Measurements from ENCODE around the gene MTSS2. TPM values are rescaled to one million over a fixed set of nuclear protein-coding genes. Genes with fewer than 3 reads are reported as not detected.

The MTSS2 gene
- polyA plus RNA-seq, 1 donor from 2014 or later = 20.4 TPM

GRCh38 chr16:70684146-70685060, 1.4 kb downstream of the MTSS2 start:
- no peak for TF ChIP-seq MXI1 (conservative IDR thresholded peaks at IDR 0.05; ENCODE audit: poor library complexity, severe bottlenecking)
- TF ChIP-seq EP300 (conservative IDR thresholded peaks at IDR 0.05; ENCODE audit: poor library complexity, severe bottlenecking) = no peak
- no peak for TF ChIP-seq EZH2 (IDR thresholded peaks at IDR 0.05; ENCODE audit: borderline replicate concordance, insufficient read depth, low read length, poor library complexity, severe bottlenecking)
- TF ChIP-seq CTCF (IDR thresholded peaks at IDR 0.05; ENCODE audit: poor library complexity, severe bottlenecking) = no peak
- no peak for TF ChIP-seq SMC3 (conservative IDR thresholded peaks at IDR 0.05; ENCODE audit: poor library complexity)
- TF ChIP-seq RAD21 (conservative IDR thresholded peaks at IDR 0.05) = no peak
- no peak for TF ChIP-seq REST (IDR thresholded peaks at IDR 0.05; ENCODE audit: borderline replicate concordance)
- no peak for TF ChIP-seq TAF1 (IDR thresholded peaks at IDR 0.05; ENCODE audit: low read depth)
- TF ChIP-seq POLR2AphosphoS5 (IDR thresholded peaks at IDR 0.05) = no peak
- Histone ChIP-seq H3F3A (ENCODE audit: insufficient read depth, low read length, poor library complexity, severe bottlenecking) (no peaks in the 10 kb centered on the region), H3K9ac (ENCODE audit: low read length) (peak overlapping the region; percentile 89), H3K4me2 (ENCODE audit: low read length) (peak overlapping the region; percentile 97), H3K36me3 (ENCODE audit: insufficient read depth, low read length) (no peaks in the 10 kb centered on the region), H3K27me3 (ENCODE audit: insufficient read depth, low read depth, low read length) (no peaks in the 10 kb centered on the region), H3K27ac (ENCODE audit: low read length) (peak overlapping the region; percentile 62), H2AFZ (ENCODE audit: low read depth, low read length) (no peak overlapping the region), H3K9me2 (ENCODE audit: insufficient read depth, low read length) (no peaks in the 10 kb centered on the region), H4K20me1 (ENCODE audit: insufficient read depth) (peaks cover 3% of the 10 kb centered on the region), H3K79me2 (replicated peaks; ENCODE audit: insufficient read depth, low read length) (peaks cover 23% of the 10 kb centered on the region), H3K4me3 (ENCODE audit: low read length) (peak overlapping the region; percentile 91), H3K9me3 (ENCODE audit: low read length) (no peaks in the 10 kb centered on the region)

- Histone ChIP-seq H4K20me1 (ENCODE audit: insufficient read depth) (peaks cover 3% of the 10 kb centered on the region), H2AFZ (ENCODE audit: low read depth, low read length) (no peak overlapping the region), H3K27ac (ENCODE audit: low read length) (no peak overlapping the region), H3K4me3 (ENCODE audit: low read length) (peak overlapping the region; percentile 91), H3K9me2 (ENCODE audit: insufficient read depth, low read length) (no peaks in the 10 kb centered on the region), H3K4me2 (ENCODE audit: low read length) (no peak overlapping the region), H3K36me3 (ENCODE audit: insufficient read depth, low read length) (no peaks in the 10 kb centered on the region), H3K27me3 (ENCODE audit: insufficient read depth, low read depth, low read length) (no peaks in the 10 kb centered on the region), H3K9ac (ENCODE audit: low read length) (peak overlapping the region; percentile 89), H3K9me3 (ENCODE audit: low read length) (no peaks in the 10 kb centered on the region), H3K79me2 (replicated peaks; ENCODE audit: insufficient read depth, low read length) (peaks cover 23% of the 10 kb centered on the region), H3F3A (ENCODE audit: insufficient read depth, low read length, poor library complexity, severe bottlenecking) (no peaks in the 10 kb centered on the region)
- TF ChIP-seq MXI1 (conservative IDR thresholded peaks at IDR 0.05; ENCODE audit: poor library complexity, severe bottlenecking) (no peak), POLR2AphosphoS5 (IDR thresholded peaks at IDR 0.05) (no peak), SMC3 (conservative IDR thresholded peaks at IDR 0.05; ENCODE audit: poor library complexity) (no peak), TAF1 (IDR thresholded peaks at IDR 0.05; ENCODE audit: low read depth) (no peak), EZH2 (IDR thresholded peaks at IDR 0.05; ENCODE audit: borderline replicate concordance, insufficient read depth, low read length, poor library complexity, severe bottlenecking) (no peak), CTCF (IDR thresholded peaks at IDR 0.05; ENCODE audit: poor library complexity, severe bottlenecking) (no peak), RAD21 (conservative IDR thresholded peaks at IDR 0.05) (no peak), EP300 (conservative IDR thresholded peaks at IDR 0.05; ENCODE audit: poor library complexity, severe bottlenecking) (no peak), REST (IDR thresholded peaks at IDR 0.05; ENCODE audit: borderline replicate concordance) (no peak)
These were observed 2.5 kb downstream of the MTSS2 start for GRCh38 chr16:70683146-70683944.
